Tibial nerve (tissue), 4 donors: ENCODE results near the gene CCDC92. TPM values are rescaled to one million over a fixed set of nuclear protein-coding genes. Genes with fewer than 3 reads are reported as not detected.

Experiments
- DNase-seq, 2 donors: peaks; one replicate each; pipeline ENCODE4 v3.0.0-alpha.2; 2019; ENCODE audit warnings: low spot score in 2 of 2
- H3K27ac ChIP-seq, 4 donors: fragments of 200-600 bp; sonication (generic) in 3 of 4; one replicate each; pipeline ENCODE4 v1.5.1; 2017 to 2019; ENCODE audit warnings: mild to moderate bottlenecking in 1 of 4
- H3K27me3 ChIP-seq, 2 donors: fragments of 200-600 bp; sonication (generic) in 1 of 2; one replicate each; pipeline versions ENCODE4 v1.5.1 to v1.6.0; 2017 to 2019
- H3K36me3 ChIP-seq, 3 donors: fragments of 200-600 bp; sonication (generic); one replicate each; pipeline ENCODE4 v1.5.1; 2018 to 2019
- H3K4me1 ChIP-seq, 4 donors: fragments of 200-600 bp; sonication (generic) in 3 of 4; one replicate each; pipeline ENCODE4 v1.5.1; 2017 to 2019
- H3K4me3 ChIP-seq, 4 donors: fragments of 200-600 bp; sonication (generic) in 3 of 4; one replicate each; pipeline ENCODE4 v1.5.1; 2017 to 2019; ENCODE audit warnings: mild to moderate bottlenecking in 1 of 4, moderate library complexity in 1 of 4
- H3K9me3 ChIP-seq, 4 donors: fragments of 200-600 bp; sonication (generic) in 3 of 4; one replicate each; pipeline ENCODE4 v1.5.1; 2017 to 2019
- CTCF ChIP-seq, 5 experiments: fragments of 200-600 bp in 3 of 5; fragments of 450-650 bp in 2 of 5; sonication (generic) in 3 of 5; IDR thresholded peaks; one replicate each; pipeline ENCODE4 v1.5.1; 2016 to 2019; ENCODE audit warnings: antibody characterized with exemption in 5 of 5, mild to moderate bottlenecking in 3 of 5, moderate library complexity in 2 of 5
- EP300 ChIP-seq, 2 donors: sonication (generic); formaldehyde crosslinking; IDR thresholded peaks; one replicate each; pipeline ENCODE4 v1.6.1; 2017; ENCODE audit warnings: antibody characterized with exemption in 2 of 2, mild to moderate bottlenecking in 1 of 2
- POLR2A ChIP-seq, 2 donors: fragments of 450-650 bp; IDR thresholded peaks; one replicate each; pipeline ENCODE4 v1.6.1; 2017; ENCODE audit warnings: antibody characterized with exemption in 2 of 2, mild to moderate bottlenecking in 2 of 2, moderate library complexity in 2 of 2
- WGBS, 2 donors: methylation state at CpG; one replicate each; pipeline ENCODE4 v1.1.5; 2018; 5-methylcytosine and 5-hydroxymethylcytosine counted together
- total RNA-seq, 4 donors: library from RNA; depleted of rRNA; stranded (reverse); fragments of >200 nt; gene quantifications; one replicate each; pipeline ENCODE4 v1.1.0, GENCODE V29; 2016

The CCDC92 gene
- total RNA-seq, 4 donors from 2014 or later = 41.0 to 46.8 (median 42.6) TPM

- TF ChIP-seq EP300 (IDR thresholded peaks at IDR 0.05) (no peak), CTCF (IDR thresholded peaks at IDR 0.05) (no peak), POLR2A (IDR thresholded peaks at IDR 0.05) (no peak)
- no peaks in the 10 kb centered on the region for H3K27me3 ChIP-seq
- H3K4me1 ChIP-seq = no peaks in the 10 kb centered on the region
- H3K9me3 ChIP-seq = no peaks in the 10 kb centered on the region
- no peak overlapping the region for H3K4me3 ChIP-seq
- no peak overlapping the region for H3K27ac ChIP-seq
- no peak for DNase-seq
- 92 to 96% methylated on average over 46 of the region's 46 CpGs for WGBS, 2 donors
- peaks cover 0 to 79% (median 4%) of the 10 kb centered on the region in 3 donors for H3K36me3 ChIP-seq
Observed at GRCh38 chr12:123936956-123937706, 35.5 kb downstream of the CCDC92 start.

GRCh38 chr12:123936471-123936870 is 36.2 kb downstream of the CCDC92 start:
- TF ChIP-seq CTCF (IDR thresholded peaks at IDR 0.05) = no peak
- DNase-seq = no peak
- peaks cover 0 to 73% (median 4%) of the 10 kb centered on the region in 3 donors for H3K36me3 ChIP-seq
- WGBS, 2 donors = 91 to 92% methylated on average over 18 of the region's 18 CpGs
- no peaks in the 10 kb centered on the region for H3K27me3 ChIP-seq
- H3K9me3 ChIP-seq = no peaks in the 10 kb centered on the region
- H3K27ac ChIP-seq = no peak overlapping the region
- H3K4me1 ChIP-seq = no peaks in the 10 kb centered on the region
- H3K4me3 ChIP-seq = no peak overlapping the region

- no peaks in the 10 kb centered on the region for H3K4me1 ChIP-seq
- H3K9me3 ChIP-seq = no peaks in the 10 kb centered on the region
- H3K27me3 ChIP-seq = no peaks in the 10 kb centered on the region
- no peak overlapping the region for H3K27ac ChIP-seq
- peaks cover 0 to 72% (median 4%) of the 10 kb centered on the region in 3 donors for H3K36me3 ChIP-seq
- no peak for TF ChIP-seq CTCF (IDR thresholded peaks at IDR 0.05)
- TF ChIP-seq EP300 (IDR thresholded peaks at IDR 0.05) = no peak
- TF ChIP-seq POLR2A (IDR thresholded peaks at IDR 0.05) = no peak
- no peak for DNase-seq
- no peak overlapping the region for H3K4me3 ChIP-seq
- 87 to 94% methylated on average over 7 of the region's 7 CpGs for WGBS, 2 donors
Observed at GRCh38 chr12:123935956-123936355, 36.7 kb downstream of the CCDC92 start.

- H3K4me3 ChIP-seq = no peak overlapping the region
- WGBS, 2 donors = 92 to 95% methylated on average over 9 of the region's 9 CpGs
- TF ChIP-seq POLR2A (IDR thresholded peaks at IDR 0.05) = no peak
- peaks cover 0 to 60% (median 1%) of the 10 kb centered on the region in 3 donors for H3K36me3 ChIP-seq
- no peaks in the 10 kb centered on the region for H3K4me1 ChIP-seq
- no peaks in the 10 kb centered on the region for H3K27me3 ChIP-seq
- no peaks in the 10 kb centered on the region for H3K9me3 ChIP-seq
- H3K27ac ChIP-seq = no peak overlapping the region
- DNase-seq = no peak
Observed at GRCh38 chr12:123934829-123935228, 37.8 kb downstream of the CCDC92 start.

GRCh38 chr12:123934016-123934620 is 38.5 kb downstream of the CCDC92 start:
- H3K27ac ChIP-seq = no peak overlapping the region
- 80 to 81% methylated on average over 9 to 11 of the region's 11 CpGs for WGBS, 2 donors
- no peaks in the 10 kb centered on the region for H3K4me1 ChIP-seq
- no peak overlapping the region for H3K4me3 ChIP-seq
- H3K27me3 ChIP-seq = no peaks in the 10 kb centered on the region
- H3K36me3 ChIP-seq = peaks cover 0 to 53% (median 0%) of the 10 kb centered on the region in 3 donors
- TF ChIP-seq CTCF (IDR thresholded peaks at IDR 0.05) (no peak), POLR2A (IDR thresholded peaks at IDR 0.05) (no peak), EP300 (IDR thresholded peaks at IDR 0.05) (no peak)
- DNase-seq = no peak
- no peaks in the 10 kb centered on the region for H3K9me3 ChIP-seq
